G401 (cell line): ENCODE measurements around the gene LIPK. TPM values are rescaled to one million over a fixed set of nuclear protein-coding genes. Genes with fewer than 3 reads are reported as not detected.
A peak's percentile ranks its signal among the peaks of the same experiment; 100 is the strongest.
"Not testable (repeated sequence)": the region's sequence is repeated elsewhere in the genome, so short reads cannot be mapped to it uniquely, and the experiment has no call there.

ENCODE experiments used
- DNase-seq: peaks from one replicate; pipeline ENCODE4 v3.0.0-alpha.2; 2015; ENCODE audit warnings: low spot score
- in situ Hi-C: cut with HindIII; loops from 2 replicates; pipeline ENCODE4 v1.10.0; 2016; ENCODE audit warnings: low sequenced_read_pairs, mixed read lengths
- total RNA-seq: library from RNA; depleted of rRNA; stranded (reverse); fragments of >200 nt; shearing (Covaris generic); gene quantifications from 2 replicates; pipeline ENCODE4 v1.2.3, GENCODE V29; 2014; rRNA removed

LIPK gene, protein sequence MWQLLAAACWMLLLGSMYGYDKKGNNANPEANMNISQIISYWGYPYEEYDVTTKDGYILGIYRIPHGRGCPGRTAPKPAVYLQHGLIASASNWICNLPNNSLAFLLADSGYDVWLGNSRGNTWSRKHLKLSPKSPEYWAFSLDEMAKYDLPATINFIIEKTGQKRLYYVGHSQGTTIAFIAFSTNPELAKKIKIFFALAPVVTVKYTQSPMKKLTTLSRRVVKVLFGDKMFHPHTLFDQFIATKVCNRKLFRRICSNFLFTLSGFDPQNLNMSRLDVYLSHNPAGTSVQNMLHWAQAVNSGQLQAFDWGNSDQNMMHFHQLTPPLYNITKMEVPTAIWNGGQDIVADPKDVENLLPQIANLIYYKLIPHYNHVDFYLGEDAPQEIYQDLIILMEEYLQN
- not detected in 2 replicates for total RNA-seq

DNA sequence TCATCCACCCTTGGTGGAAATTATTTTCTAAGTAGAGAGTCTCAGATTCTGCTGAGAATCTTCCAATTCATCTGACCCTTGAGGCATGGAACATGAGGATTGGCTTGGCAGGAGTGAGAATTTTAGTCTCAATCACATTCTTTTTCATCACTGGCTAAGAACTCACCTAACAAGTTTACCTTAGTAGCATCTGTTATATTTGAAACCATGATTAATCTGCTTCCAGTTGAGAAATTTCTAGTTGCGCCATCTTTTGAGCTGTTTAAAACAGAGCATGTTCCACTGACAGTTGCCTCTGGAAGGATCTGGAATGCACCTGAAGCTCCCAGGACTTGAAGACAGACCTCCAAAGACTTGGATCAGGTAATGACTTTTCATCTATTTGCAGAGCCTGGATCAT lies at the start of gene LIPK:
Gene LIPK, plus strand, starts transcription at position 292 of the 400 bp plus-strand sequence. CDS start 18,295 bp downstream, outside the sequence.
- in situ Hi-C loops, result no loop called here
- DNase-seq, result no peak

DNA sequence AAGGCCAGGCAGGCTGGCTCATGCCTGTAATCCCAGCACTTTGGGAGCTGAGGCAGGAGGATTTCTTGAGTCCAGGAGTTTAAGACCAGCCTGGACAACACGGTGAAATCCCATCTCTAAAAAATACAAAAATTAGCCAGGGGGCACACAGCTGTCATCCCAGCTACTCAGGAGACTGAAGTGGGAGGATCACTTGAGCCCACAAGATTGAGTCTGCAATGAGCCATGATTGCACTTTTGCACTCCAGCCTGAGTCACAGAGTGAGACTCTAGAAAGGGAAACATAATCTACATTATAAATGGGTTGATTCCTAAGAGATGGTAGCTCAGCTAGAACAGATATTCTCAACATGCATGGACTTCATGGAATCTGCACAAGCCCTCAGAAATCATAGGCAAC lies 48.1 kb upstream of the LIPK start:
- DNase-seq, result no peak

DNA sequence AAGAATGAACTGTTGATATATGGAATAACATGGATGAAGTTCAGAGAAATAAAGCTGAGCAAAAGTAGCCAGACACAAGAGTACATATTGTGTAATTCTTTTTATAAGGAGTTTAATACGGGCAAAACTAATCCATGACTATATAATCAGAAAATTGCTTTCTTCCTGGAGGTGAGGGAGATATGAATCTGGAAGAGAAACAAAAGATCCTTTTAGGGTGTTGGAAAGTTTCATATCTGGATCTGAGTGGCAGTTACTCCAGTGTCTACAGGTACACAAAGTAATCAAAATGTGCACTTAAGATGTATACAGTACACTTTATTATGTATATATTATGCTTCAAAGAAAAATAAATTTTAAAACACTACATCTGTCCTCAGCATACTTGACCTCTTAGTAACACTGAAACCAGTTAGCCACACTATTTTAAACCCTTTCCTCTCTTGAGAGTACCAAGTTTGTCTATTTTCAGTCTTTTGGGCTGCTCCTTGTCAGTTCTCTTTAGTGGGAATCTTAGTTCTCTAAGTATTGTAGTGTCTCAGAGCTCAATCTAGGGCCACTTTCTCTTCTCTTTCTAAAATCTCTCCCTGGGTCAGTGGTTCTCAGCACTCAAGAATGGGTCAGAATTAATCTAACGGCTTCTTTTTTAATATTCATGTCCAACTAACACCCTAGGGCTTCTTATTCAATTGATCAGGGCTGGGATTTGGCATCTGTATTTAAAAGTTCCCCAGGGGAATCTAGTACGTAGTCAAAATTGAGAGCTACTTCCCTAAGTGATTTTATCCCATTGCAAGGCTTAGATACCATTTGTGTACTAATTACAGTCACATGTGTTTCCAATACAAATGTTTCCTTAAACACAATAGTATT lies 46.1 kb upstream of the LIPK start:
- no peak for DNase-seq
- in situ Hi-C loops, result no loop called here

More for the DNA sequence above, 48.1 kb upstream of the LIPK start:
- in situ Hi-C loops, result no loop called here

DNA sequence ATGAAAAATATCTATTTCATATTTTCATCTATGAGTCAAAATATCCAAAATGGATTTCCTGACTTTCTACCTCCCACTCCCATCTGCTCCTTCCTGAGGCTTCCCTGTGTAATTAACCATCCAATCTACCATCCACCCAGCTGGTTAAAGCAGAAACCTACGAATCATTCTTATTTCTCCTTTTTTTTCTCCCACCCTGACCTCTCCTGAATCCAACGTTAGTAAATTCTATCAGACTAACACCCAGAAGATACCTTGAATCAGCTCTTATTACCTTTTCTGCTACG lies 45.5 kb upstream of the LIPK start:
- no peak for DNase-seq
- in situ Hi-C loops, result no loop called here

DNA sequence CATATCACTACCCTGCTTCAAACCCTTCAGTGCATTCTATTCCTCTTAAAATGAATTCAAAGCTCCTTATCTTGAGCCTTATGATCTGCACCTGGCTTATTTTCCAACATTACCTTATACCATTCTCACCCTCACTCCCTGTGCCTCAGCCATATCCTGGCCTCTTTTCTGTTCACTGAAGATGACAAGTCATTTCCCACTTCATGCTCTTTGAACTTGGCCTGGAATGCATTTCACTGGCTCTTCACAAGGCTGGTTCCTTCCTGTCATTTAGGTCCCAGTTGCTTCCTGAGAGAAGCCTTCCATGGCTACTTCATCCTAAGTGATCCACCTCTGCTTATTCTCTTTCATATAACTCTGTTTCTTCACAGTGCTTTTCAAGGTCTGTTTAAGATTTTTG lies 45.0 kb upstream of the LIPK start:
- no peak for DNase-seq
- in situ Hi-C loops, result no loop called here

DNA sequence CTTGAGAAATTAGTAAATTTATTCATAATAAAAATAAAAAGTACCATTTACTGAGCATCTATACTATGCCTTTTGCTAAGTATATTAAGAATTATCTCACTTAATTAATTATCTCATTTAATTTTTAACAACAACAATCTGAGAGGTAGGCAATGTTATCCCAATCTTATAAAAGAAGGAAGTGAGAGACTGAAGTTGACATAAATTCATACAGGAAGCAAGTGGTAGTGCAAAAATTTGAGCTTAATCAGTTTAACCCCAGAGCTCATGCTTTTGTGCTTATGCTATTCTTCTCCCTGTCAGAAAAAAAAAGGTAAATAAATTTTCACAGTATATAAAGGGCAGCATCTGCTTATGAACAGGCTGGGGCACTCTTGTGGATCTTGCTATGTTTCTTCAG lies 44.5 kb upstream of the LIPK start:
- in situ Hi-C loops, result no loop called here
- DNase-seq, result no peak

DNA sequence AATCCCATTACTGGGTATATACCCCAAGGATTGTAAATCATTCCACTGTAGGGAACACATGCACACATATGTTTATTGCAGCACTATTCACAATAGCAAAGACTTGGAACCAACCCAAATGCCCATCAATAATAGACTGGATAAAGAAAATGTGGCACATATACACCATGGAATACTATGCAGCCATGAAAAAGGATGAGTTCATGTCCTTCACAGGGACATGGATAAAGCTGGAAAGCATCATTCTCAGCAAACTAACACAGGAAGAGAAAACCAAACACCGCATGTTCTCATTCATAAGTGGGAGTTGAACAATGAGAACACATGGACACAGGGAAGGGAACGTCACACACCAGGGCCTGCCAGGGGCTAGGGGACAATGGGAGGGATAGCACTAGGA lies 42.9 kb upstream of the LIPK start:
- DNase-seq, in situ Hi-C loops: not testable (repeated sequence)

DNA sequence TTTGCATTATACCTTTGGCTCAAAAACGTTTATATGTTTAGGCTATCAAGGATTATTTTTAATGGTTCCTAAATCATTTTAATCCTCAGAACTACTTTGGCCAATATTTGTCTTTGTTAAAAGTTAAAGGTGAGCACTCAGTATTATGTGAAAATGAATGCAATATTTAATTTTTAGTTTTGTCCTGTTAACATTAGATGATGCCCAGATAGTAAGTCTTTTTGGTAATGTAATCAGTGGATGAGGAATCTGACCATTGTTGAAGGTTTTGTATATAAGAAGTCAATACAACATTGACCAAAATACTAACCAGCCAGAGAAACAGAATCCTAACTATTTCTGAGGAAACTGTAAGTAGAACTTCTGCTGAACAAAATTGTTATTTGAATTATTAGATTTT lies 41.9 kb upstream of the LIPK start, which contains the start of gene LIPF:
Gene LIPF, plus strand, starts transcription at position 301 of the 400 bp plus-strand sequence. CDS start 2,856 bp downstream, outside the sequence.
- no peak for DNase-seq
- in situ Hi-C loops, result no loop called here

DNA sequence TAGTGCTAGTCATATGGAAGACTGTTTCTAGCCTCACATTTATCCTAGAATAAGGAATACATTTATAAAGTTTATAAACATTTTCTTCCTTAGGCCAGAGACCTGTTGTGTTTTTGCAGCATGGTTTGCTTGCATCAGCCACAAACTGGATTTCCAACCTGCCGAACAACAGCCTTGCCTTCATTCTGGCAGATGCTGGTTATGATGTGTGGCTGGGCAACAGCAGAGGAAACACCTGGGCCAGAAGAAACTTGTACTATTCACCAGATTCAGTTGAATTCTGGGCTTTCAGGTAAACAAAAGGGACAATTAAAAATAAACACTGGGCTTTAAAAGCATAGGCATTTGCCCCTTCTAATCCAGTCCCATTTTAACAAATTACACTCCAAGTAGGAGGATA lies 37.6 kb upstream of the LIPK start:
- in situ Hi-C loops, result no loop called here
- DNase-seq, result no peak

DNA sequence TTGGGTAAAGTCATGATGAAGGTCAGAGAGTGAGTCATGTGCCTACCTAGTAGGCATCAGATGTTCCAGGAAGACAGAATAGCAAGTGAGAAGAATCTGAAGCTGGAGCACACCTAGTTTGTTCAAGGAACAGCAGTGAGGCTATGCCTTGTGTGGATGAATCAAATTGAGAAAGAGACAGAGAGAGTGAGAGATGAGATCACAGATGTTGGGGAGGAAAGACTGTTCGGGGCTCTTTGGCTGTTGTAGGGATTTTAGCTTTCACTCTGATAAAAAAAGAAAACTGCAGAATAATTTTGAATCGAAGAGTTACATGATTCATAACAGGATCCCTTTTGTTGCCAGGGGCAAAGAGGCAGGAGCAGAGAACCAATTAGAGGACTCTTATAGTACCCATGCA lies 35.6 kb upstream of the LIPK start:
- no peak for DNase-seq
- in situ Hi-C loops, result no loop called here

DNA sequence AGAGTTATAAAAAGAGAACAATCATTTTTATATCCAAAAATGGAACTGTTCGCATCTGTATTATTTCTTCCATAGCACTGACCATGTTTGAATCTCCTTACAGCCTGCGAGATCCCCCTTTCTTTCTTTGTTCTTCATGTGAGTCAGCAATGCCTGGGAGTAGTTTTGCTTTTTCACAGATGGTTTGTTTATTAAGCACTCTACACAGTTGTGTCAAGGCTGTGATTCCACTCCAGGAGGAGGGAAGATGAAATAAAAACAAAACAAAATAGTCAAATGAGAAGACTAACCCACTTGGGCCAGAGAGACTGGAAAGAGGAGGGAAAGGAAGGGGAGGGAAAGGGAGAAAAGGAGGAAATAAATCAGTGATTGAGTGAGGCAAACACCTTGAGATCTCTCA lies 34.0 kb upstream of the LIPK start:
- no peak for DNase-seq
- in situ Hi-C loops, result no loop called here

DNA sequence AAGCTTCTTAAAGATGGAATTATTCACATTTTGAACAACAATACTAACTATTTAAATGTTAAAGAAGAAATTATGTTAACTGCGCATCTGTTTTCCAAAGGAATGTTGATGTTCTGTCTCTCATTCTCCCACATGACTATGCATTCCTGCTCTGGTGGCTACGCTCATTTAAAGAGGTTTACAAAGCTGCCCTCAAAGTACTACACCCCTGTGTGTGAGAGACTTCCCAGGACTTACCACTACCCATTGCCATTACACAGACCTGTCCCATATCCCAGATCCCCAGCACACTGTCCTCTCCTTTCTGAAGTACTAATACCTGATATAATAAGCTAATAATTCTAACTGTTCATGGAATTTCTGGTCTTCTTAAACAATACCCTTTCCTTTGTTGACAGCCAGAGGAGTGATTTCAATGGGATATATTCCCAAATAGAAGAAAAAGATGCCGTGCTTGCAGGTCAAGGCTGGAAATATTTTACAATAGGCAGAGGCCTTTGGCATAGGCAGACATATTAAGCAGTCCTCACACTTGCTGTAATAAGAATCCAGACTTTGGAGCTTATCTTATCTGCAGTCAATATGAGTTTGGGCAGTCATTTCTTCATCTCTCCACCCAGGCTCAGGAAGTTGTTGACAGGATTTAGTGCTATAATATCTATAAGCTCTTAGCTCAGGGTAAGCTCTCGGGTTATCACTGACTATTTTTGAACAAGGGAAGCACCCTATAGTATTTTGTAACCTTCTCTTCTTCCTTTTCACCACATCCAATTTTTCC lies 29.6 kb upstream of the LIPK start:
- DNase-seq, result no peak
- in situ Hi-C loops, result no loop called here

DNA sequence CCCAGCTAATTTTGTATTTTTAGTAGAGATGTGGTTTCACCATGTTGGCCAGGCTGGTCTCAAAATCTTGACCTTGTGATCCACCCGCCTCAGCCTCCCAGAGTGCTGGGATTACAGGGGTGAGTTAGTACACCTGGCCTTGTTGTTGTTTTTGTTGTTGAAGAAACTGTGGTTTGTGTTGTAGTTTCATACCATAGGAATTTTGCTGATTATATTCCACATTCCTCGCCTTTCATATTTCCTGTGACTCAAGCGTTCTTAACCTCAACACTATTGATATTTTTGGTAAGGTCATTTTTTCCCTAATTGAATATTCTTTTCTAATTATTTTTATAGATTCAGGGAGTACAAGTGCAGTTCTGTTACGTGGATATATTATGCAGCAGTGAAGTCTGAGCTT lies 25.1 kb upstream of the LIPK start:
- in situ Hi-C loops, result no loop called here
- DNase-seq, result no peak

DNA sequence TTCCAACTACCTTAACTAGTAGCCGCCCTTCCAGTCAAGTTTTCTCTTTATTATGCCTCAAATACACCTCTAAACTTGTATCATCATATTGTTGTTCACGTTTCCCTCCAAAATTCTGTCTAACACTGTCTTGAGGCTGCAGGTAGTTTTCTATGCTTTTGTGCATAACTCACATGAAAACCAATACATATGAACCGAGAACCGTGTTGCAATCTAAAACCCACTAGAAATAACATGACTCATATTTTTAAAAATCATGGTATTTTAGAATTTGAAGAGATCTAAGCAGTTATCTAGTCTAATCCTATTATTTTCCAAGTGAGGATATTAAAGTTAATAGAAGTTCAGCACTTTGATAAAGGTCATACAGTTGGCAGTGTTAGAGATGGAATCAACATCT lies 23.6 kb upstream of the LIPK start:
- in situ Hi-C loops, result no loop called here
- DNase-seq, result no peak

DNA sequence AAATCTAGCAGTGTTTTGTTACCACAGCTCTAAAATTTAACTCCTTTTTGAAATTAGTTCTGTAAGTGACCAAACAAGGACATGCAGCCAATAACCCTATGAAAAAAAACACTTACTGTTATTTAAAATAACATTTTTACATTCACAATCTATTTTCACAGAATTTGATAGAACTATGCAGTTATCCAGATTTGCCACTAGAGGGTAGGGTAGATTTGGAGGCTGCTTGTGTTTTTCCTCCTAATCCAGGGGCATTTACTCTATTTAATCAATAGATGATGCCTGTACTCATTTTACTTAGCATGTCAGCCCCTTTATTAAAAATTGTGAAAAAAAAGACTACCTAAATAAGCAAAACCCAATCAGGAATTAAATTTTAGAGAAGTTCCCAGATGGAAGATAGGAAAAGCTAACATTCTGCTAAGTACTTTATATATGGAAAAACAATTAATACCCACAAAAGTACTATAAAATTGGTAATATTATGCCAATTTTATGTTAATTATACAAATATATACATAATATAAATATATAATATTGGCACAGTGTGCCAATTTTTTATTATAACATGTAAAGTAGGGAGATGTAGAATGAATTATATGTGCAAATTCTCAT lies 18.1 kb upstream of the LIPK start:
- in situ Hi-C loops, result no loop called here
- DNase-seq, result peak; percentile 23

DNA sequence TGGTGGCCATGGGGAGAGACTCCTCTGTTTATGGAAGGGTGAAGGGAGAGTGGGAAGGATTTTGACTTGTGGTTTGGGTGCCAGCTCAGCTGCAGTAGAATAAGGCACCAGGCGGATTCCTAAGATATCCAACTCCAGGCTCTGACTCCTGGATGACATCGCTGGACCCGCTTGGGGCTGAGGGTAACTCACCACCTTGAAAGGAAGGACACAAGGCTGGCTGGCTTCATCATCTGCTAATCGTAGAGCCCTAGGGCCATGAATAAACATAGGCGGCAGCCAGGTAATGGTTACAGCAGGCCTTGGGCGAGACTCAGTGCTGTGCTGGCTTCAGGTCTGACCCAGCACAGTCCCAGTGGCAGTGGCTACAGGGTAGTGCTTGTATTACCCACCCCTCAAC lies 16.7 kb upstream of the LIPK start:
- in situ Hi-C loops, result no loop called here
- no peak for DNase-seq

DNA sequence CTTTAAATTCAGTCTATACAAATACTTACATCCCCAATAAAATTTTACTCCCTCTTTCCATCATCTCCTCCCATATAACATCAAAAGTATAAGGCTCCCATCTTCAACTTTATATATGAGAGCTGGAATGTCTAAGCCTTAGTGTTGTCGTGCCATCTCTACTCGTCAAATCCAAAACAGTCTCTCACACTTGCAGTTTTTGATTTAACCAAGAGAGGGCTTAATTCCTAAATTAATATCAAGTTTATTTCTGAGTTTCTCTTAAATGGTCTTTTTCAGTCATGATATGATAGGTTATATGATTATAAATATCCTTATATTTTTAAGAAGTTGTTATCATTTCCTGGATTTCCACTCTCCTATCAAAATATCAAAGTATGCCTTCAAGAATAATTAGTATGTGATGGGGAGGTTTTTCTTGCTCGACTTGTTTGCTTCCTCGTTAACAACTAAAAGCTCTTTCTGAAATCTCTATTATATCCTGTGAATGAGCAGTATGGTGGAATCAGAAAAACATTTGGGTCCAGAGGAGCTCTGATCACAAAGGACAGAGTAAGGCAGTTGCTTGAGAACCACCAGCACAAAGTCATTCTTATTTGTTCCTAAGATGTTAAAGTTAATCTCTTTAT lies 12.5 kb upstream of the LIPK start:
- in situ Hi-C loops, result no loop called here

DNA sequence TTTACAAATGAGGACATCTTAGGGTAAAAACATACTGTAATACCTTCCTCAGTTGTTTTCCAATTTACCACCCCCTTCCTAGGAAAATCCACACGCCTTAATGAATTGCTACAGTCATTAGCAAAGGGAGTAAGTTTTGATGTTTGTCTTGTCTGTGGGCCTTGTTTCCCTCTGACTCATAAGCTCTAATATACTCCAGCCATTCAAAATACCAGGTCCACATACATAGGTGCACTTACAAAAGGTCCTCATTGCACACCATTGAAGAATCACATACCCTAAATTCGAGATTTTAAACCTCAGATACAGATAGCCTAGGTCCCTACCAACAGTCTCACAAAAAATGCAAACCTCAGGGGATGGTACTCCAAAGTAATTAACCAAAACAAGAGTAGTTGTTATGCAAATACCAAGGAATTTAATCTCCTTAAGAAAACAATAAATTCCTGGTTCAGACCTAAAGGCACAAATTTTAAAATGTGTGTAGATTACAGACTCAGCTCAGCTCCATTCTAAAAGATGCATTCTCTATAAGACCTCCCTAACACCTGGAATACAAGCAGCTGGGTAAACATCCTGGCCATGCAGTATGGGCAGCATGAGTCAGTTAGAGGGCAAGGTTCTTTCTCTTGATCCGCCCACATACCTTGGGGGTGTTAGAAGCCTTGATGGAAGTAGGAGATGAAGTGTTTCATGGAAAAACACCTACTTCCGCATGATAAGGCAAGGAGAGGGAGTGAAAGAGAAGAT lies 3.0 kb upstream of the LIPK start:
- DNase-seq, result no peak

More for the DNA sequence above, 12.5 kb upstream of the LIPK start:
- peak; percentile 16 for DNase-seq

More for the DNA sequence above, 3.0 kb upstream of the LIPK start:
- in situ Hi-C loops, result no loop called here
